HepG2 (cell line): ENCODE data around the gene CCDC136. TPM values are rescaled to one million over a fixed set of nuclear protein-coding genes. Genes with fewer than 3 reads are reported as not detected.

ENCODE experiments used
- ATAC-seq: fragments of 200-7000 bp; cut with Tn5 transposase; 3 replicates; pipeline ENCODE4 v1.9.1; 2020; ENCODE audit warnings: mild to moderate bottlenecking, moderate library complexity
- BruUV-seq: library from RNA; stranded (reverse); fragments of 400-500 nt; replicated peaks from 2 replicates; lab custom pipeline; 2021; lab: Mats Ljungman, UMichigan
- CTCF ChIA-PET: fragments of 300-600 bp; formaldehyde crosslinking; extraction: SDS; loops from one replicate; lab custom pipeline; 2021; ENCODE audit warnings: low total read pairs, inconsistent platforms, low intra/inter-chr PET ratio; lab: Yijun Ruan, JAX
- POLR2A ChIA-PET: fragments of 350-600 bp; sonication (Branson Sonifier 250); formaldehyde crosslinking; loops from one replicate; lab custom pipeline; 2020; ENCODE audit warnings: antibody characterized with exemption, inconsistent platforms; lab: Yijun Ruan, JAX
- DNase-seq: peaks from one replicate; pipeline ENCODE4 v3.0.0-alpha.2; 2015; ENCODE audit warnings: low spot score
- FAIRE-seq: peaks from 3 replicates; lab custom pipeline; 2011; peaks lifted over from hg19 to GRCh38; lab: Jason Lieb, UNC
- H2AFZ ChIP-seq: one replicate; pipeline ENCODE4 v1.6.1; 2011; ENCODE audit warnings: low read length, inconsistent platforms
- H3K27ac ChIP-seq: fragments of 300-600 bp; 3 replicates; pipeline ENCODE4 v1.8.0; 2011; ENCODE audit warnings: mixed run types, mild to moderate bottlenecking, mixed read lengths, low read length, inconsistent platforms; ENCODE audit not compliant: insufficient read depth; ENCODE audit errors: extremely low read length
- H3K27me3 ChIP-seq, 2 experiments: fragments of 200-600 bp in 1 of 2; 2 replicates in 1 of 2; 3 replicates in 1 of 2; pipeline versions ENCODE4 v1.6.0 to v1.8.0; 2011; ENCODE audit warnings: low read length in 2 of 2, mild to moderate bottlenecking in 2 of 2, moderate library complexity in 2 of 2, inconsistent platforms in 1 of 2; ENCODE audit not compliant: insufficient read depth in 2 of 2, control insufficient read depth in 1 of 2
- H3K36me3 ChIP-seq, 2 experiments: fragments of 200-600 bp in 1 of 2; replicated peaks in 1 of 2; 2 replicates in 1 of 2; 3 replicates in 1 of 2; pipeline versions ENCODE4 v1.5.1 to v1.8.0; 2011; ENCODE audit warnings: low read length in 2 of 2, inconsistent platforms in 1 of 2; ENCODE audit not compliant: insufficient read depth in 2 of 2, control insufficient read depth in 1 of 2
- H3K4me1 ChIP-seq: 2 replicates; pipeline ENCODE4 v1.5.1; 2012; ENCODE audit warnings: low read length, inconsistent platforms; ENCODE audit not compliant: insufficient read depth
- H3K4me2 ChIP-seq: 2 replicates; pipeline ENCODE4 v1.6.0; 2011; ENCODE audit warnings: low read depth, low read length, inconsistent platforms
- H3K4me3 ChIP-seq, 3 experiments: fragments of 200-600 bp in 1 of 3; sonication (generic), shearing (Covaris generic) in 1 of 3; replicated peaks in 1 of 3; 2 replicates each; pipeline ENCODE4 v1.5.1; 2011 to 2016; ENCODE audit warnings: low read length in 3 of 3, inconsistent platforms in 2 of 3, low read depth in 2 of 3, mild to moderate bottlenecking in 2 of 3, control low read depth in 1 of 3, mixed read lengths in 1 of 3; ENCODE audit not compliant: insufficient read depth in 1 of 3
- H3K79me2 ChIP-seq: one replicate; pipeline ENCODE4 v1.6.1; 2011; ENCODE audit warnings: low read length, inconsistent platforms; ENCODE audit not compliant: insufficient read depth
- H3K9ac ChIP-seq: 2 replicates; pipeline ENCODE4 v1.6.0; 2011; ENCODE audit warnings: mild to moderate bottlenecking, low read depth, low read length, inconsistent platforms; ENCODE audit not compliant: insufficient read depth
- H3K9me3 ChIP-seq: 2 replicates; pipeline ENCODE4 v1.5.1; 2012; ENCODE audit warnings: mild to moderate bottlenecking, low read length
- H4K20me1 ChIP-seq: 2 replicates; pipeline ENCODE4 v1.6.0; 2011; ENCODE audit warnings: inconsistent platforms, mild to moderate bottlenecking, low read length, moderate library complexity; ENCODE audit not compliant: insufficient read depth
- CTCF ChIP-seq: sonication (generic); formaldehyde crosslinking; IDR thresholded peaks from 2 replicates; pipeline ENCODE4 v1.5.0; 2020; ENCODE audit warnings: mild to moderate bottlenecking, missing genetic modification reagents, moderate library complexity
- GABPA ChIP-seq, 2 experiments: IDR thresholded peaks; 2 replicates each; pipeline ENCODE4 v1.6.1; 2011 to 2016; ENCODE audit warnings: low read depth in 2 of 2, low read length in 1 of 2, missing biosample characterization in 1 of 2, missing genetic modification characterization in 1 of 2
- JUNB ChIP-seq: sonication (generic); formaldehyde crosslinking; IDR thresholded peaks from 2 replicates; pipeline ENCODE4 v1.8.0; 2022; ENCODE audit warnings: missing genetic modification reagents, mild to moderate bottlenecking, borderline replicate concordance
- KMT2B ChIP-seq: IDR thresholded peaks from 2 replicates; pipeline ENCODE4 v1.6.1; 2016; ENCODE audit warnings: missing genetic modification reagents, missing compliant biosample characterization
- STAG1 ChIP-seq: sonication (generic); formaldehyde crosslinking; IDR thresholded peaks from 2 replicates; pipeline ENCODE4 v1.4.0; 2020; ENCODE audit warnings: missing genetic modification reagents
- ZMYM3 ChIP-seq: sonication (generic); formaldehyde crosslinking; IDR thresholded peaks from 2 replicates; pipeline ENCODE4 v1.5.1; 2020; ENCODE audit warnings: mild to moderate bottlenecking, missing genetic modification reagents
- ZNF263 ChIP-seq: sonication (generic); formaldehyde crosslinking; IDR thresholded peaks from 2 replicates; pipeline ENCODE4 v1.4.0; 2020; ENCODE audit warnings: missing genetic modification reagents
- ZNF629 ChIP-seq: sonication (generic); formaldehyde crosslinking; conservative IDR thresholded peaks from 2 replicates; pipeline ENCODE4 v1.5.0; 2020; ENCODE audit warnings: missing genetic modification reagents
- WGBS: methylation state at CpG from one replicate; pipeline ENCODE4 v1.1.6; 2017; ENCODE audit warnings: low lambda C conversion rate; 5-methylcytosine and 5-hydroxymethylcytosine counted together
- in situ Hi-C: cut with HindIII; loops from 2 replicates; pipeline ENCODE4 v1.10.0; 2017; ENCODE audit warnings: low pct_unique_long_range_greater_than_20kb; ENCODE audit not compliant: extremely low pct_ligation_motif_present
- intact Hi-C: fragments of 100-400 bp; cut with micrococcal nuclease; formaldehyde crosslinking; loops from one replicate; pipeline ENCODE4 v1.10.0; 2022; ENCODE audit not compliant: unreplicated experiment
- polyA plus RNA-seq, 8 experiments: library from polyadenylated mRNA; depleted of rRNA in 3 of 8; stranded (reverse) in 7 of 8; unstranded in 1 of 8; fragments of >200 nt; fragmentation: Illumina TruSeq in 4 of 8; extraction: Trizol in 4 of 8; gene quantifications; 2 replicates each; pipeline versions ENCODE4 v1.2.1 to v1.2.3, GENCODE V29; 2011 to 2016; ENCODE audit warnings: low read depth in 4 of 8, missing spikeins in 1 of 8, mixed read lengths in 1 of 8; ENCODE audit not compliant: insufficient read depth in 1 of 8
- total RNA-seq, 5 experiments: library from RNA; depleted of rRNA; stranded (reverse); fragments of >200 nt; fragmentation: Illumina TruSeq; extraction: Trizol; gene quantifications; 2 replicates each; pipeline ENCODE4 v1.2.3, GENCODE V29; 2016; ENCODE audit warnings: low read depth in 1 of 5

The CCDC136 gene
- total and polyA plus RNA-seq, 2 of the 13 experiments (the other 11 are each of a cell fraction or from before 2014, with no cell fraction given), result 0.04 to 0.38 TPM

GRCh38 chr7:128859232-128860157 lies 67.7 kb downstream of the CCDC136 start:
- no peak overlapping the region for H3K27ac ChIP-seq
- H3K4me3 ChIP-seq, result no peak overlapping the region
- no peak overlapping the region for H3K9ac ChIP-seq
- ATAC-seq, result no peak
- TF ChIP-seq ZMYM3 (CRISPR knock-in tag) (no peak), ZNF263 (no peak)
- TF ChIP-seq, all 625 proteins: peak for 0
- in situ Hi-C loops (no loop called here), intact Hi-C loops (loop anchor here (10.0 kb wide), 1 partner anchor 75 kb away; no protein-coding TSS in a partner anchor)
- 30% methylated on average over 12 of the region's 12 CpGs for WGBS
- H3K9me3 ChIP-seq, result no peaks in the 10 kb centered on the region
- no peaks in the 10 kb centered on the region; the same call in 1 of the 2 replicates for H4K20me1 ChIP-seq
- H3K36me3 ChIP-seq, result no peaks in the 10 kb centered on the region
- peaks cover 2 to 33% of the 10 kb centered on the region in 2 experiments; a peak in 4 of 5 replicates for H3K27me3 ChIP-seq
- H2AFZ ChIP-seq, result no peak overlapping the region
- DNase-seq, result no peak
- H3K79me2 ChIP-seq, result peaks cover 11% of the 10 kb centered on the region
- FAIRE-seq, result no peak
- ChIA-PET POLR2A (no interaction called here), CTCF (no interaction called here)
- H3K4me2 ChIP-seq, result no peak overlapping the region
- BruUV-seq, result no TSS peak
- peaks cover 15% of the 10 kb centered on the region for H3K4me1 ChIP-seq

- POLR2A ChIA-PET, result no interaction called here
Observed at GRCh38 chr7:128860158-128861073, 68.6 kb downstream of the CCDC136 start.

More at GRCh38 chr7:128860158-128861073, 68.6 kb downstream of the CCDC136 start:
- H3K79me2 ChIP-seq, result peaks cover 11% of the 10 kb centered on the region
- ATAC-seq (0 out of 3 replicates have a peak, but pooled peaks have one; percentile 8), FAIRE-seq (no peak), DNase-seq (no peak)
- peaks cover 2 to 25% of the 10 kb centered on the region in 2 experiments; a peak in 4 of 5 replicates for H3K27me3 ChIP-seq
- TF ChIP-seq CTCF (CRISPR knock-in tag) (peak; percentile 50), STAG1 (CRISPR knock-in tag) (peak; percentile 13; the same call in 1 of the 2 replicates), GABPA (IDR thresholded peaks at IDR 0.05; ENCODE audit: low read depth, low read length) (no peak), GABPA (CRISPR knock-in tag; IDR thresholded peaks at IDR 0.05; ENCODE audit: low read depth) (no peak), JUNB (CRISPR knock-in tag) (no peak), KMT2B (CRISPR knock-in tag) (no peak), ZNF629 (CRISPR knock-in tag) (peak; percentile 58)
- H3K9ac ChIP-seq, result no peak overlapping the region
- H3K4me1 ChIP-seq, result peaks cover 15% of the 10 kb centered on the region
- no peak overlapping the region for H2AFZ ChIP-seq
- H3K36me3 ChIP-seq, result peaks cover 0 to 5% of the 10 kb centered on the region in 2 experiments; a peak in 2 of 5 replicates
- H3K27ac ChIP-seq, result no peak overlapping the region
- H4K20me1 ChIP-seq, result no peaks in the 10 kb centered on the region; the same call in 1 of the 2 replicates
- H3K4me2 ChIP-seq, result no peak overlapping the region
- intact Hi-C loops, result loop anchor here (10.0 kb wide), 1 partner anchor 76 kb away; no protein-coding TSS in a partner anchor
- no peaks in the 10 kb centered on the region for H3K9me3 ChIP-seq
- CTCF ChIA-PET, result no interaction called here
- in situ Hi-C loops, result no loop called here
- 20% methylated on average over 9 of the region's 10 CpGs for WGBS
- H3K4me3 ChIP-seq, result no peak overlapping the region
- BruUV-seq, result no TSS peak
